ENCODE measurements around the gene TRIM7. TPM values are rescaled to one million over a fixed set of nuclear protein-coding genes. Genes with fewer than 3 reads are reported as not detected.

Gene TRIM7
- polyA plus RNA-seq, 1 donor (not counting 4 experiments of a cell fraction or from before 2014, with no cell fraction given) = 27.6 TPM

- peak overlapping the region; percentile 27 for H2AFZ ChIP-seq (ENCODE audit: control insufficient read depth, low read length)
- H3K4me2 ChIP-seq (ENCODE audit: control insufficient read depth, extremely low read depth, insufficient read depth, low read depth, low read length) = peak overlapping the region; percentile 47
Observed at GRCh38 chr5:181173027-181173419, 32.0 kb downstream of the TRIM7 start.

GRCh38 chr5:181171782-181172181 is 33.2 kb downstream of the TRIM7 start:
- Histone ChIP-seq H3K9ac (ENCODE audit: control insufficient read depth, extremely low read depth, insufficient read depth, low read length) (no peak overlapping the region), H3K27ac (ENCODE audit: control insufficient read depth, insufficient read depth, low read length) (no peak overlapping the region), H3K27me3 (ENCODE audit: control insufficient read depth, extremely low read depth, insufficient read depth, low read length) (no peaks in the 10 kb centered on the region), H3K4me2 (ENCODE audit: control insufficient read depth, extremely low read depth, insufficient read depth, low read depth, low read length) (no peak overlapping the region), H3K9me3 (ENCODE audit: control insufficient read depth, low read depth, low read length) (no peaks in the 10 kb centered on the region), H3K4me3 (ENCODE audit: control insufficient read depth in 2 of 3, extremely low read depth in 1 of 3, insufficient read depth in 2 of 3, low read depth in 1 of 3, low read length in 3 of 3) (no peak overlapping the region), H4K20me1 (ENCODE audit: control insufficient read depth, extremely low read depth, insufficient read depth, low read length) (no peaks in the 10 kb centered on the region), H3K36me3 (ENCODE audit: control insufficient read depth in 2 of 2, extremely low read depth in 1 of 2, insufficient read depth in 2 of 2, low read length in 2 of 2) (no peaks in the 10 kb centered on the region), H3K9me1 (ENCODE audit: control insufficient read depth, extremely low read depth, insufficient read depth, low read length) (no peaks in the 10 kb centered on the region), H3K4me1 (ENCODE audit: control insufficient read depth, extremely low read depth, insufficient read depth, low read length) (peaks cover 8% of the 10 kb centered on the region), H2AFZ (ENCODE audit: control insufficient read depth, low read length) (no peak overlapping the region), H3K79me2 (ENCODE audit: control insufficient read depth, insufficient read depth, low read length) (no peaks in the 10 kb centered on the region)
- dilution Hi-C loops (cut with MboI; ENCODE audit: extremely low pct_ligation_motif_present, low sequenced_read_pairs) = no loop called here
- FAIRE-seq (no peak), DNase-seq (ENCODE audit: low read depth, low spot score) (no peak)
- TF ChIP-seq EZH2 (IDR thresholded peaks at IDR 0.05; ENCODE audit: low read length) = no peak

More at GRCh38 chr5:181173027-181173419, 32.0 kb downstream of the TRIM7 start:
- Histone ChIP-seq H3K9ac (ENCODE audit: control insufficient read depth, extremely low read depth, insufficient read depth, low read length) (peak overlapping the region; percentile 20), H4K20me1 (ENCODE audit: control insufficient read depth, extremely low read depth, insufficient read depth, low read length) (no peaks in the 10 kb centered on the region), H3K79me2 (ENCODE audit: control insufficient read depth, insufficient read depth, low read length) (no peaks in the 10 kb centered on the region), H3K4me1 (ENCODE audit: control insufficient read depth, extremely low read depth, insufficient read depth, low read length) (peaks cover 8% of the 10 kb centered on the region), H3K27ac (ENCODE audit: control insufficient read depth, insufficient read depth, low read length) (no peak overlapping the region), H3K4me3 (ENCODE audit: control insufficient read depth in 2 of 3, extremely low read depth in 1 of 3, insufficient read depth in 2 of 3, low read depth in 1 of 3, low read length in 3 of 3) (peak overlapping the region; percentile 38 to 46 (median 41)), H3K27me3 (ENCODE audit: control insufficient read depth, extremely low read depth, insufficient read depth, low read length) (no peaks in the 10 kb centered on the region), H3K9me1 (ENCODE audit: control insufficient read depth, extremely low read depth, insufficient read depth, low read length) (no peaks in the 10 kb centered on the region), H3K9me3 (ENCODE audit: control insufficient read depth, low read depth, low read length) (no peaks in the 10 kb centered on the region), H3K36me3 (ENCODE audit: control insufficient read depth in 2 of 2, extremely low read depth in 1 of 2, insufficient read depth in 2 of 2, low read length in 2 of 2) (no peaks in the 10 kb centered on the region)
- FAIRE-seq (no peak), DNase-seq (ENCODE audit: low read depth, low spot score) (no peak)
- TF ChIP-seq, protein P1, sequence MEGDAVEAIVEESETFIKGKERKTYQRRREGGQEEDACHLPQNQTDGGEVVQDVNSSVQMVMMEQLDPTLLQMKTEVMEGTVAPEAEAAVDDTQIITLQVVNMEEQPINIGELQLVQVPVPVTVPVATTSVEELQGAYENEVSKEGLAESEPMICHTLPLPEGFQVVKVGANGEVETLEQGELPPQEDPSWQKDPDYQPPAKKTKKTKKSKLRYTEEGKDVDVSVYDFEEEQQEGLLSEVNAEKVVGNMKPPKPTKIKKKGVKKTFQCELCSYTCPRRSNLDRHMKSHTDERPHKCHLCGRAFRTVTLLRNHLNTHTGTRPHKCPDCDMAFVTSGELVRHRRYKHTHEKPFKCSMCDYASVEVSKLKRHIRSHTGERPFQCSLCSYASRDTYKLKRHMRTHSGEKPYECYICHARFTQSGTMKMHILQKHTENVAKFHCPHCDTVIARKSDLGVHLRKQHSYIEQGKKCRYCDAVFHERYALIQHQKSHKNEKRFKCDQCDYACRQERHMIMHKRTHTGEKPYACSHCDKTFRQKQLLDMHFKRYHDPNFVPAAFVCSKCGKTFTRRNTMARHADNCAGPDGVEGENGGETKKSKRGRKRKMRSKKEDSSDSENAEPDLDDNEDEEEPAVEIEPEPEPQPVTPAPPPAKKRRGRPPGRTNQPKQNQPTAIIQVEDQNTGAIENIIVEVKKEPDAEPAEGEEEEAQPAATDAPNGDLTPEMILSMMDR (optimal IDR thresholded peaks at IDR 0.05 in 1 of 3, IDR thresholded peaks at IDR 0.05 in 1 of 3, conservative IDR thresholded peaks at IDR 0.05 in 1 of 3; ENCODE audit: extremely low read depth in 1 of 3, insufficient read depth in 2 of 3, low read length in 3 of 3) = peak in 2 of 3 experiments; percentile 37 to 55
- TF ChIP-seq EZH2 (IDR thresholded peaks at IDR 0.05; ENCODE audit: low read length) = no peak
- dilution Hi-C loops (cut with MboI; ENCODE audit: extremely low pct_ligation_motif_present, low sequenced_read_pairs) = no loop called here

GRCh38 chr5:181170996-181171395 is 34.0 kb downstream of the TRIM7 start:
- Histone ChIP-seq H3K9me3 (ENCODE audit: control insufficient read depth, low read depth, low read length) (no peaks in the 10 kb centered on the region), H3K4me2 (ENCODE audit: control insufficient read depth, extremely low read depth, insufficient read depth, low read depth, low read length) (no peak overlapping the region)
- dilution Hi-C loops (cut with MboI; ENCODE audit: extremely low pct_ligation_motif_present, low sequenced_read_pairs) = no loop called here

More at GRCh38 chr5:181170996-181171395, 34.0 kb downstream of the TRIM7 start:
- Histone ChIP-seq H3K9ac (ENCODE audit: control insufficient read depth, extremely low read depth, insufficient read depth, low read length) (no peak overlapping the region), H4K20me1 (ENCODE audit: control insufficient read depth, extremely low read depth, insufficient read depth, low read length) (no peaks in the 10 kb centered on the region), H3K79me2 (ENCODE audit: control insufficient read depth, insufficient read depth, low read length) (no peaks in the 10 kb centered on the region), H2AFZ (ENCODE audit: control insufficient read depth, low read length) (no peak overlapping the region), H3K36me3 (ENCODE audit: control insufficient read depth in 2 of 2, extremely low read depth in 1 of 2, insufficient read depth in 2 of 2, low read length in 2 of 2) (no peaks in the 10 kb centered on the region), H3K9me1 (ENCODE audit: control insufficient read depth, extremely low read depth, insufficient read depth, low read length) (no peaks in the 10 kb centered on the region), H3K4me1 (ENCODE audit: control insufficient read depth, extremely low read depth, insufficient read depth, low read length) (peaks cover 8% of the 10 kb centered on the region), H3K27ac (ENCODE audit: control insufficient read depth, insufficient read depth, low read length) (no peak overlapping the region), H3K27me3 (ENCODE audit: control insufficient read depth, extremely low read depth, insufficient read depth, low read length) (no peaks in the 10 kb centered on the region), H3K4me3 (ENCODE audit: control insufficient read depth in 2 of 3, extremely low read depth in 1 of 3, insufficient read depth in 2 of 3, low read depth in 1 of 3, low read length in 3 of 3) (no peak overlapping the region)
- no peak for FAIRE-seq
- DNase-seq (ENCODE audit: low read depth, low spot score) = no peak
- no peak for TF ChIP-seq EZH2 (IDR thresholded peaks at IDR 0.05; ENCODE audit: low read length)
- TF ChIP-seq, protein P1 (optimal IDR thresholded peaks at IDR 0.05 in 1 of 3, IDR thresholded peaks at IDR 0.05 in 1 of 3, conservative IDR thresholded peaks at IDR 0.05 in 1 of 3; ENCODE audit: extremely low read depth in 1 of 3, insufficient read depth in 2 of 3, low read length in 3 of 3) = no peak

Measured in keratinocyte (primary cell).